NCI-H82 treated with DMSO at 0.1 percent for 48 hours (cell line): ENCODE results near the gene CACNA1D.

ENCODE experiments used
- DNase-seq: peaks from one replicate; lab custom pipeline; 2025; ENCODE audit not compliant: unreplicated experiment; lab: John Stamatoyannopoulos, UW

CACNA1D gene

DNA sequence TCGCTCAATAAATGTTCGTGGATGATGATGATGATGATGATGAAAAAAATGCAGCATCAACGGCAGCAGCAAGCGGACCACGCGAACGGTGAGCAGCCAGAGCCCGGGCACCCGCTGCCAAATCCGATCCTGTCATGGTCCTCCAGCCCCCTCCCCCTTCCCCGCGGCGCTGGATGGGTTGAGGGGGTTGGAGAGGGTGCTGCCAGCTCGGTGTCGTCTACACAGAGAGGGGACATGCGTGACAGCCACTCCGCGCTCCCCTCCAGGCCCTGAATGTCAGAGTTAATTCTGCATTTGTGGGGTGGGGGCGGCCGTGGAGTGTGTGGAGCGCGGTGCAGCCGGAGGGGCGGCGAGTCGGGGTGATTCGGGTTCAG lies 722 bp downstream of the CACNA1D start:
- DNase-seq: no peak

DNA sequence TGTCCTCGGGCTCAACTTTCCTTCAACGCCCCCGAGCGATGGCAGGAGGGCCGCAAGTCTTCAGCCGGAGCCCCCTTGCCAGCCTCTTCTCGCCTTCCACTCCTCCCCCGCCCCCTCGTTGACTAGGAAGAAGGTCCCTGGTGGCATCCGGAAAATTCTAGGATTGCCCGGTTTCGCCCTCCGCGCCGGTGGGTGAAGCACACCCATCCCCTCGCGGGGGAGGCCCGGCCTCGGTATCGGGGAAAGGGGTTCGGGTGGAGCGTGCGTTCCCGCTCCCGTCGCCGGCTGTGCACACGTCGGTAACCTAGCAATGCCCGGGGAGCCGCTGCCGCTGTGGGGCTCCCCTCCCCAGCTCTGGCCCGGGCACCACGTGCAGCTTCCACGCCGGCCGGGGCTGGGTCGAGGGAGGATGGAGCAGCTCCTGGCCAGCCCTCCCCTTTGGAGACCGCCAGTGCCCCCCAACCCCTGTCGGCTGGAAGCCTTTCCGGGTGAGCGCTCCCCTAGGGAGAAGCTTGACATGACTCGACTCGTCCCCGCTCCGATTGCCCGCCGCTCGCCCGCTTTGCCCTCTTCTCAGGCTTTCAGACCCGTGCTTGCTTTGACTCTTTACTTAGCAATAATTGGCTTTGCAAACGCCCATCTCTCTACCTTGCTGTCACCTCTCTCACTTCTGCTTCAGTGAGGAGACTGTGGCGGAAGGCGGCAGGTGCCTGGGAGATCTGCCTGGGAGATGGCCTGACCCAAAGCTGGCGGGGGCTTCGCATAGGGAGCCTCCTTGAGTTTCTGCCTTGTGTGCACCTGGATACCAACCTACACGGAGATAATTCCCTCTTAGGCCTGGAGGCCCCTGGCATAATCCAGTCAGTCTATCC lies 1.3 kb downstream of the CACNA1D start:
- DNase-seq: no peak

DNA sequence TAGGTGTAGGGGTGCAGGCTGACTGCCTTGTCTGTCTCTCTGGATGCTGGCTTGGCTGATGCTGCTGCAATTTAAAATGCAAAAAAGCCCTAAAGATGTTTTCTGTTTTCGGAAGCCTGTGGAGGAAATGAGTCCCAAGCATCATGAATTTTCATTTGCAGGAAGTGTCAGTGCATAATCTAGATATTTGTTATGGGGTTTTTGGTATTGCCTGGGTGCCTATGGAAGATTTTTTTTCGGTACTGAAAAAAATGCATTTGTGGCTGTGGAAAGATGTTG lies 1.9 kb downstream of the CACNA1D start:
- DNase-seq: no peak

DNA sequence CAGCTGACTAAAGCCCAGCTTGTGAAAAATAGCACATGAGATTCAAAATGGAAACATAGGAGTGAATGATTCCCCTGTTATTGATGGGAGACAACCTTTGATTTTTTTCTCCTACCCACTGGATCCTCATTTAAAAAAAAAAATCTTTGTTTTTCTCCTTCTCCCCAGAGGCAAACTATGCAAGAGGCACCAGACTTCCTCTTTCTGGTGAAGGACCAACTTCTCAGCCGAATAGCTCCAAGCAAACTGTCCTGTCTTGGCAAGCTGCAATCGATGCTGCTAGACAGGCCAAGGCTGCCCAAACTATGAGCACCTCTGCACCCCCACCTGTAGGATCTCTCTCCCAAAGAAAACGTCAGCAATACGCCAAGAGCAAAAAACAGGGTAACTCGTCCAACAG lies 2.6 kb downstream of the CACNA1D start:
- no peak for DNase-seq

DNA sequence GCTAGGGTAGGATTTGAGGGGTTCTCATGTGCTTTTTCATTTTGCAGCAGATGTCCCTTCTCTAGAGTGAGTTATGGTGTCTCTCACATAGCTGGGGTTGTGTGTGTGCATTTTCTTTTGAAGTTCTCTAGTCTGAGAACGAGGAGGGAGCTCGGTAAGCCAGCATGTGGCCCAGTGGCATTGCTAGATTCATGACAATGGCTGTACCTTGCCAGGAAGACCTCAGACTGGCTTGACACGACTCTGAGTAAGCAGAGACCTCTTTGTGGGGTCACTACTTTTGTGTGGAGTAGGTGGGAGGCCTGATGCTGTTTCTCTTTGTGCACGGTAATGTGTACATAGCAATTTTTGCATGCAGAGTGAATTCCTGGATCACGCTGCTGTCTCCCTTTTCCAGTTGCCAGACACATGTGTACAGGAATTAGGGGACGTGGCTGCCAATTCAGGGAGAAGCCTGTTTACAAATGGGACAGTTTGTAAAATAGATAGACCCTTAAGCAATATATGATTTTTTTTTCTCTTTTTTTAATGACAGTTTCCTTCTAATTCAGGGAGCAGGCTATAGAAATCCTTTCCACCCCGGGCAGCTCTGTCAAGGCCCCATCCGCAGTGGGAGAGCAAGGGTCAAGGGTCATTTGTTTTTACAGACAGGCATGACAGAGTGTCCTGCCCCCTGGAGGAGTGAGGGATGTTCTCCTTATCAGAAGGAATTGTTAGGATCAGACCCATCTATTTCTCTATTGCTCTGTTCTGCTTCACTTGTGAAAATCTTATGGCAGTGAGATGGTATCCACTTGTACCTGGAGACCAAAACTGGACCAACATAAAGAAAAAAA lies 4.6 kb downstream of the CACNA1D start:
- DNase-seq: no peak

DNA sequence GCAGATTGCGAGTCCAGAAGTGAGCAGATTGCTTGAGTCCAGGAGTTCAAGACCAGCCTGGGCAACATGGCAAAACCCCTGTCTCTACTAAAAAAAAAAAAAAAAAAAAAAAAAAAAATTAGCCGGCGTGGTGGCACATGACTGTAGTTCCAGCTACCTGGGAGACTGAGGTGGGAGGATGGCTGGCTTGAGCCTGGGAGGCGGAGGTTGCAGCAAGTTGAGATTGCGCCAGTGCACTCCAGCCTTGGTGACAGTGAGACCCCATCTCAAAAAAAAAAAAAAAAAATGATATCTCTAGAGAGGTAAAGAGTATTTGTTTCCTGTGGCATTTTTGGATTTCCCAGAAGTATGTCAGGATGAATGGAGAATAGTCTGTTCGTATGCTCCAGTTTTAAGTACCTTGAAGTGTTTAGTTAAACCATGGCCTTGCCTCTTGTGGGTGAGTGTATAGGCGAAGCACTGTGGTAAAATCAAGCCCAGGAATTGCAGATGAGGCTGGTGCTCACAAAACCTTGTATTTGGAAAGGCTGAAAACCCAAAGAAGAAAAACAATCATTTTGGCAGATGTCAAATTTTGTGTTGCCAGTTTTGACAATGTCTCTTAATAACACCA lies 5.9 kb downstream of the CACNA1D start:
- DNase-seq: no peak

DNA sequence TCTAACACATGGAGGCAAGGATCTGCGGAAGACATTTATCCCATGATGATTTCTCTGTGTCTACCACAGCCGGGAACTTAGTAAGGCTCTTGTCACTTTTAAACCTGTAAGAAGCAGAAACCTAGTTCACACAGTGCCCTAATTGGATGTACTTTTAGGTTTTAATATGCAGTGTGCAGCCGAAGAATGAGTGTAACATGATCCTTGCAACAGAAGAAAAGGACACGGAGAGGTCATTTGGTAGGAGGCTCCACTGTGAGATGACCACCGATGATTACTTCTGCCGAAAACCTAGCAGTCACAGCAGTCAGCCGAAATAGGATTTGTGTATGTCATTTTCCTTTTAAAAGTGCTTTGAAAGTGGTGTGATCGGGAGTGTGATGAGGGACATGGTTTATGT lies 6.8 kb downstream of the CACNA1D start:
- no peak for DNase-seq

DNA sequence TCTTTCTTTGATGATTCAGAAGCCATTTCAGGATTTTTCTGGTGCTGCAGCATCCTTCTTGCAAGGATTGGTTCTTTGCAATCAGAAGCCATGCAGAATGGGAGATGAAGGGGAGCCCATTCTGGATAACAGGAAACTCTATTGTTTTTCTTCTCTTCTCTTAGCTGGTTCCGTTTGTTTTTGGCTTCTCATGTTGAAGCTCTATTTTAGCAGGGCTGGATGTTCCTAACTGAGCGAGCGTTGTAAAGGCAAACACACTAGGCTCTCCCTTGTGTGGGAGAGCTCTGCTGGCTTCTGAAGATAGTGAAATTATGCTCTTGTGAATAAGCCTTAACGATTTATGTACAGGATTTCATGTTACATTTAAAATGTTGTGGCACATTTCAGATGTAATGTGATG lies 8.3 kb downstream of the CACNA1D start:
- DNase-seq: no peak

DNA sequence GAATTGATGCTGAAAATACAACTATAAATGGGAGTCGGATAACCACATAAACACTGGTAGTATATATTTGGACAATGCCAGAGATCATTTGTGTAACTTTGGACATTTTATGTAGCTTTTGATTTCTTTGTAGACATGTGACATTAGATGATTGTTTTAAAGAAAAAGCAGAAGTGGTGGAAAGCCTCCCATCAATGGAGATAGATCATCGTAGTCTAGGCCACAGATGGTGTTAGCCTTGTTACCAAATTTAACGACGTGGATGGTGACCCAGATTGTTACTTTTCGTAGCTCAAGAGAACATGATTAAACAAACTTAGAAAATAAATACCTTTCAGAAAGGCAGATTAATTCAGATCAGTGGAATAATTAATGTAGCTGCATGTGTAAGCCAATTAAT lies 8.8 kb downstream of the CACNA1D start:
- DNase-seq: no peak

DNA sequence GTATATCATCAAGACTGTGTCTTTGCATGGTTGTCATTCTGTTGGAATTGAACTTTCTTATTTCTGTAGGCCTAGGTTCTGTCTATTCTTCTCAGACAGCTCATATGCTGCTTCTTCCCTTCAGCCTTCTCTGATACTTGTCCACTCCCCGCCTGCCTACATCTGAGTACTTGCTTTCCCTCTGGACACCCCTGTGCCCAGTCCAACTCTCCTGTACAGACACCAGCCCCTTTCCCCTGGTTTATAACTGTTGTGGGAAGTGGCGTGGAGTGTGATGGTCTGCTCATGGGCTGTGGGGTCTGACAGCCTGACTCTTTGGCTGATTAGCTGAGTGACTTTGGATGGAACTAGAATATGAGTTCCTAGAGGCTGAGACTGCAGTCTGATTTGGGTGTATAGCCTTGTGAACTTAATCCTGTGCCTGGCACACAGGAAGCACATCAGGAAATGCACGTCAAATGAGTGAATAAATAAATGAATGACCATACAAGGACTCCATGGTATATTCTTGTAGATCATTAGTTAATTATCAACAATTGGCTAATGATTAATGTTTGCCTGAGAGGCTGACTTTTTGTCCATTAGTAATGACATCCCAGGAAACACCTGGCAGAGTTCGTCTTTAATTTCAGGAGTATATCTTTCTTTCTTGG lies 11.8 kb downstream of the CACNA1D start:
- DNase-seq: no peak

DNA sequence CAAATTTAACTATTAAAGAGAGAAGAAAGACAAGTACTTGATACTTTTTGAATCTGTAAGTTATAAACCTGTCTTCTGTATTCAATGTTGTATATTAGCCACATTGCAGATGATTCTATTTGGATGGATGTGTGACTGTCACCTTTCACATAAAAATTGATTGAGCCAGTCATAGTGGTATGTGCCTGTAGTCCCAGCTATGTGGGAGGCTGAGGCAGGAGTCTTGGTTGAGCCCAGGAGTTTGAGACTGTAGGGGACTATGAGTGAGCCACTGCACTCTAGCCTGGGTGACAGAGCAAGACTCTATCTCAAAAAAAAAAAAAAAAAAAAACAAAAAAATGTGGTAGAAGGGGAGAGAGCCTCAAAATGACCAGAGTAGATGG lies 12.3 kb downstream of the CACNA1D start:
- no peak for DNase-seq

DNA sequence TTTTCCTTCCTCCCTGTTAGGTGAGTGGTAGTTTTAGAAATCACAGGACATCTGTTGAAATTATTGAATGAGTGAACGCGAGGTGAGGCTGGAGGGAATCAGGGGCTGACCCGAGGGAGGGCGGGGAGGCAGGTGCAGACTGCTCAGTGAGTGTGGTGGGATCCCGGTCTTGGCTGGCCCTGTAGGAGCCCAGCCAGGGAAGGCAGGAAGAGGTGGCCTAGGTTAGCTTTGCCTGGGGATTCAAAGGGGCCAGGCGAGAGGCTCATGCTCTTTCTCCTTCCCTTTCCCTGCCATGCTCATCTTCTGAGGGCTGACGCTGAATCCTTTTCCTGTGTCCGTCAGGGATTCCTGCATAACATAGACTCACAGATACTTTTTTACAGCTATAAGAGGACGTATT lies 15.1 kb downstream of the CACNA1D start:
- DNase-seq: no peak

DNA sequence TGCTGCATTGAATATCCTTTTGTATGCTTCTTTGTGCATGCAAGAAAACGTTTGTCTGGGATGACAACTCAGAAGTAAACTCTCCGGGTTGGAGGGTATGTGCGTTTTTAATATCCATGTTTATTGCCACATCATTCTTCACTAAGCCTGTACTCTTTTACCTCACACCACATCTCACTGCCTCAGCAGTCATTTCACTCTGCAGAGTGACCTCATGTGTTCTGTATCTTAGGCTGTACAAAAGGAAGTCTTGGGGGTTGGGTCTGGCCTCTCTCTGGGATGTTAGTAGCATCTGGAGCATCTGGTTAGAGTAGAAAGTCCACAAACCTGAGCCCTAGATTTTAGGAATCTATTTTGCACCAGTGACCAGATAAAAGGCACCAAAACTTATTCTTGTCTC lies 16.1 kb downstream of the CACNA1D start:
- no peak for DNase-seq

DNA sequence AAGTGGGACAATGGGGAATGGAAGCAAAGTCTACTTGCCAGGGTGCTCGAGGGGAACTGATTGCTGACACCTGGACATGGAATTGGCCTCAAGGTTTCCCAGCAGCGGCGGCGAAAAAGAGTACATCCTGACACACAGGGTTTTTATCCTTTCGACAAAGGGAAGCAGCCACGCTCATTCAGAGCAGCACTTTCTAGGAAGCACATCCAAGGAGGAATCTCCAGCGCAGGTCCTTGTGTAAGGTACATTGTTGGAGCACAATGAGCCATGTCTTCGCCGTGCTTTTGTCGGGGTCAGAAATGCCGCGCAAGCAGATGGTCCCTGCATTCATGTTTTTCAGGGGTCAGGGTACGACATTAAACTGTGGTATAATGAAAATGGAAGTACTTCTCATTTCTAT lies 16.8 kb downstream of the CACNA1D start:
- DNase-seq: no peak

DNA sequence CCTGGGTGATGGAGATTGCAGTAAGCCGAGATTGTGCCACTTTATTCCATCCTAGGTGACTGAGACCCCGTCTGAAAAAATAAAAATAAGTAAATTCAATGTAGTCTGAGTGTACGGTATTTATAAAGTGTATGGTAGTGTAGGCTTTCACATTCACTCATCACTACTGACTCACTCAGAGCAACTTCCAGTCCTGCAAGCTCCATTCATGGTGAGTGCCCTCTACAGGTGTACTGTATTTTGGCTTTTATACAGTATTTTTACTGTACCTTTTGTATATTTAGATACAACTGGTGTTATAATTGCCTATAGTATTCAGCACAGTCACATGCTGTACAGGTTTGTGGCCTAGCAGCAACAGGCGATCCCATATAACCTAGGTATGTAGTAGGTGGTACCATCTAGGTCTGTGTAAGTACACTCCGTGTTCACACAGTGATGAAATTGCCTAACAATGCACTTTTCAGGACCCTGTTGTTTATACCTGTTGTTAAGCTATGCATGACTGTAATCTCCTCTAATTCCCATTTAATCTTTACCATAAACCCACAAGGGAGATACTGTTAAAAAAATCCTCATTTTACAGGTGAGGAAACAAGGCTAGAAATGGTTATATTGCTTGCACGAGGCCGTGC lies 19.3 kb downstream of the CACNA1D start:
- DNase-seq: no peak

DNA sequence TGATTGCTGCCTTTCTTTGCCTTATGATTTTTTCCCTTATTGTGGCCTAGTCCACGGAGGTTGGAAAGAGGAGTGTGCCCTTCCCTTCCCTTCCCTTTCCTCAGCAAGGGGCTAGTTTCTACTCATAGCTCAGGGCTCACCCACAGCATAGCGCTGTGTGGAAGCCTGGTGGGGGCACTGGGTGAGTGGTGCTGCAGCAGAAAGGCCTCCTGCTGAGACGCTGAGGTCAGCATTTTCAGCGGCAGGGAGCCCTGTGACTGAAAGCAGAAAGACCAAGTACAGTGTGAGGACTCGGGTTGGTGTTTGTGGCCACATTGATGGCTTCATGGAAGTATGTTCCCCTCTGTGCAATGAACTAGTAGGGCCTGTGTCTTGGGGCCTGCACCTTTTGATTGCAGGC lies 21.9 kb downstream of the CACNA1D start:
- DNase-seq: no peak

DNA sequence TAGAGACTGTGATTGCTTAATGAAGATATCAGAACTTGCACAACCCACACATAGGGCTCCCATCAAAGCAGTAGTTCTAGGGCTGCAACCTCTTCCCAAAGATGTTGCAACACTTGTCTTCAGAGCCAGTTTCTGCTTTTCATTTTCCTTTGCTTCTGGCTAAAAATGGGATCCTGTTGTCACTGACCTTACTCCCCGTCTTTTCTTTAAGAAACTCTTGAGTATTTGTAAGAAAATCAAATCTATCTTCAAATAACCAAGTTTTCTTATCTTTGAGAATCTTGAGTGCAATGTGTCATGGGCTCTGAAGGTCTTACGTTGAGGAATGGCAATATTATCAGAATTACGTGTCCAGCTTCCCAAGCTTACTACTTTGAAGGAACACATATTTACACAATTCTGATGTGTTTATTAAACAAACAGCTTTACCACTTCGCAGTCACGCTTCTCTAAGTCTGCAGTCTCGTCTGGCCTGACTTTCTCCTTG lies 24.1 kb downstream of the CACNA1D start:
- DNase-seq: no peak

DNA sequence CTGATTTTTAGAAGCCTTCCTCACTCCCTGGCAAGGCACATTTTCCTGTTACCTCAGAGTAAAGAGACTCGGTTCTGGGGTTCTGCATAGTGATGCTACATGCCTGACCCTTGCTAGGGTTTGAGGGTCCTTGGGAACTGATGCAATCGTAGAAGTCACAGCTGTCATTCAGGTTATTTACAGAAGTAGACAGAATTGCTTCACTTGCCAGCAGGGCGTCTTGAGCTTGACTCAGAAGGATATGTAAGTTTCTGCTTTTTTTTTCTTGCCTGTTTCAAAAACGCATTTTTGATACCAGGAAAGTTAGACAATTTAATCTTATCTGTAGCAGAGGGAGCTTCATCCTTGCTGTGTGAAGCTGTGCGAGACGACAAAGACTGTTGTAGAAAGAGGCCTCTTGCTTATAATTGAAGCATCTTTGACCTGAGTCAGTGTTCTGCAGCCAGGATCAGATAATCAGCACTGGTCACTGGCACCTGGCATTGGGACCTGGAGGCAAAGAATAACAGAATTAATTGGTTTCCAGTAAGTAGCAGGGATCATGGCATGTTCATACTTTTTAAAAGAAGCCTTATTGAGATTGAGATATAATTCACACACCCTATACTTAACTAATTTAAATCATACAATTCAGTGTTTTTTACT lies 24.8 kb downstream of the CACNA1D start:
- no peak for DNase-seq

DNA sequence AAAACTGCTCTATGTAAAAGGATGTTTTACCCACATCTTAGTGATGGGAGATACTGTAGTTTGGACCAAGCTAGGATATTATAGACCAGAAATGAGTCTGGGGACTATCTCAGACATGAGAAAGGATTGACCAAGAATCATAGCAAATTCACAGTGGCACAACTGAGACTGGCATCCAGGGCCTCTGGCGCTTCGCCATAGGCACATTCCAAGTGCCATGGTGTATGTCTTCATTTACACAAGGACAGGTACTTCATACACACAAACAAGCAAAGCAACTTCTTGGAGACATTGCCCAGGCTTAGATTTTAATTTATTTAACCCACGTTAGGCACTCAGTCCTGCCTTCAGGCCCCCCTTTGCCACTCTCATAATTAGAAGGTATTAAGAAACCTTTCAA lies 28.9 kb downstream of the CACNA1D start:
- no peak for DNase-seq

DNA sequence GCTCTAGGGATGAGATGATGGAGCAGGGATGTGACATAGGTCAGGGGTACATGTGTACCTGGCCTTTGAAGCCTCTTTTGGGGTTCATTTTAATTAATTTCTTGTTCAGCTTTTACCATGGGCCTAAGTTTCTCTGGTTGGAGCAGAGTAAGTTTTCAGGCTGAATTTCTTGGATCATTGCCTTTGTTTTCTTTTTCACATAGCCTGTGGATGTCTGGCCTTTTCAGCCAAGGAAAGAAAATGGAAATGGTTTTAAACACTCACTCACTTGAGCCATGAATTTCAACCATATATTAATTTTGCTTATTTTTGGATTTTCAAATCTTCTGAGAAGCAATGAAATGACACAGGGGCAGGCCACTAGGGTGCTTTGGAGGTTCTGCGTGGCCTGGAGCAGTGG lies 30.2 kb downstream of the CACNA1D start:
- DNase-seq: no peak
